HCT116 (cell line): Measurements from ENCODE around the gene PHF20.

Experiments
- EZH2 ChIP-seq: fragments of 200-600 bp; sonication (generic); IDR thresholded peaks from 2 replicates; pipeline ENCODE4 v1.6.1; 2017; ENCODE audit warnings: antibody characterized with exemption, mixed run types
- EZH2phosphoT487 ChIP-seq: fragments of 200-600 bp; IDR thresholded peaks from 2 replicates; pipeline ENCODE4 v1.6.1; 2018; ENCODE audit warnings: antibody characterized with exemption, borderline replicate concordance
- TF ChIP-seq, protein P1 (sequence below), 3 experiments: fragments of 200-600 bp in 1 of 3; sonication (generic) in 1 of 3; IDR thresholded peaks in 2 of 3; conservative IDR thresholded peaks in 1 of 3; 2 replicates each; pipeline ENCODE4 v1.5.1; 2012 to 2017; ENCODE audit warnings: low read depth in 2 of 3, low read length in 2 of 3, antibody characterized with exemption in 1 of 3, borderline replicate concordance in 1 of 3, control low read depth in 1 of 3, mild to moderate bottlenecking in 1 of 3, mixed read lengths in 1 of 3, mixed run types in 1 of 3, moderate library complexity in 1 of 3; ENCODE audit not compliant: insufficient read depth in 1 of 3

DNA sequence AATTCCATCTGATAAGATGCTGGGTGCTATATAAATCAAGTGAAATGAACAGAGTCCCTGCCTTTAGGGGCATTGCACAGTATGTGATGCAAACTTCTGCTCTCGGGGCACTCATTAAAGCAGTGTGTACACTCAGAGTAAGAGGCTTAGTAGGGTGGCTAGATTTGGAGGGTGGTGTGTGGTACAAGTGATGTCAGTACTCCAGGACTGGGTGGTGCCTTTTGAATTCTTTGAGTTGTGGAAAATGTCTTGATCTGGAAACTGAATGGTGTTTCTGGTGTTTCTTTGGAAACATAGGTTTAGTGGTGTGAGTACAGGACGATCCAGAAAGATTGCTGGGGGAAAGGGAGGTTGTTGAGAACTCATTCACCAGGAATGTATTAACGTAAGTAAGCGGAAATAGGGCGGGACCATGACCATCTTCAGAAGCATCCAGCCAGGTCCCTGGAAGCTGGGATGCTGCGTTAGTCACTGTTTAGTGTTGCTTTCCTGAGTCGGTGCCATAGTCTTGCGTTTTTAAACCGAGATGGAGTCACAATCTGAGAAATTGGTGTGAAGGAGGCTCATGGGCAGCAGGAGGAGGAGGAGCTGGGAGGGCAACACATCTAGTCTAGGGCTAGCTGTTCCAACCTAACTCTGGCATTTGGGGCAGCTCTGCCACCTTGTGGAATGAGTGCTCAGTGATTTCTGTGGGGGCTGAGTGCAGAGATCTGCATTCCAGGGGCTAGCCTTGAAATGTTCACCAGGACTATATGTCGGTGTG lies 112.1 kb downstream of the PHF20 start:
- TF ChIP-seq EZH2: no peak
- TF ChIP-seq, protein P1, sequence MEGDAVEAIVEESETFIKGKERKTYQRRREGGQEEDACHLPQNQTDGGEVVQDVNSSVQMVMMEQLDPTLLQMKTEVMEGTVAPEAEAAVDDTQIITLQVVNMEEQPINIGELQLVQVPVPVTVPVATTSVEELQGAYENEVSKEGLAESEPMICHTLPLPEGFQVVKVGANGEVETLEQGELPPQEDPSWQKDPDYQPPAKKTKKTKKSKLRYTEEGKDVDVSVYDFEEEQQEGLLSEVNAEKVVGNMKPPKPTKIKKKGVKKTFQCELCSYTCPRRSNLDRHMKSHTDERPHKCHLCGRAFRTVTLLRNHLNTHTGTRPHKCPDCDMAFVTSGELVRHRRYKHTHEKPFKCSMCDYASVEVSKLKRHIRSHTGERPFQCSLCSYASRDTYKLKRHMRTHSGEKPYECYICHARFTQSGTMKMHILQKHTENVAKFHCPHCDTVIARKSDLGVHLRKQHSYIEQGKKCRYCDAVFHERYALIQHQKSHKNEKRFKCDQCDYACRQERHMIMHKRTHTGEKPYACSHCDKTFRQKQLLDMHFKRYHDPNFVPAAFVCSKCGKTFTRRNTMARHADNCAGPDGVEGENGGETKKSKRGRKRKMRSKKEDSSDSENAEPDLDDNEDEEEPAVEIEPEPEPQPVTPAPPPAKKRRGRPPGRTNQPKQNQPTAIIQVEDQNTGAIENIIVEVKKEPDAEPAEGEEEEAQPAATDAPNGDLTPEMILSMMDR (IDR thresholded peaks at IDR 0.05 in 2 of 3, conservative IDR thresholded peaks at IDR 0.05 in 1 of 3; ENCODE audit: borderline replicate concordance in 1 of 3, insufficient read depth in 1 of 3, low read depth in 2 of 3, low read length in 2 of 3): peak; percentile 63 to 84 (median 83); a peak in 5 of 6 replicates
- TF ChIP-seq EZH2phosphoT487: no peak
